ENCODE results near the gene BAHD1.

BAHD1 gene

GRCh38 chr15:40469776-40470390 is 29.1 kb downstream of the BAHD1 start:
- FAIRE-seq, result no peak

- FAIRE-seq, result no peak
These were observed 29.8 kb downstream of the BAHD1 start, which contains the start of gene CHST14 for GRCh38 chr15:40470423-40471104. TSS of gene CHST14 (plus strand) at chr15:40470984. CDS start at chr15:40471214, 230 bp downstream.

GRCh38 chr15:40471105-40471807 is 30.5 kb downstream of the BAHD1 start:
- FAIRE-seq, result no peak

GRCh38 chr15:40471808-40472150 is 31.0 kb downstream of the BAHD1 start:
- FAIRE-seq, result no peak

- no peak for FAIRE-seq
These were observed 31.5 kb downstream of the BAHD1 start for GRCh38 chr15:40472171-40472727.

- FAIRE-seq, result no peak
These were observed 33.8 kb downstream of the BAHD1 start for GRCh38 chr15:40474581-40474980.

GRCh38 chr15:40477642-40478327 is 37.0 kb downstream of the BAHD1 start:
- FAIRE-seq, result no peak

GRCh38 chr15:40479024-40479423 is 38.3 kb downstream of the BAHD1 start:
- FAIRE-seq, result no peak

GRCh38 chr15:40481341-40482074 is 40.8 kb downstream of the BAHD1 start:
- FAIRE-seq, result no peak

- FAIRE-seq, result no peak
These were observed 43.2 kb downstream of the BAHD1 start for GRCh38 chr15:40483919-40484318.

GRCh38 chr15:40486066-40486770 is 45.5 kb downstream of the BAHD1 start:
- FAIRE-seq, result no peak

- FAIRE-seq, result no peak
These were observed 47.3 kb downstream of the BAHD1 start for GRCh38 chr15:40487816-40488682.

- no peak for FAIRE-seq
These were observed 48.8 kb downstream of the BAHD1 start for GRCh38 chr15:40489274-40490175.

GRCh38 chr15:40493089-40493840 is 52.5 kb downstream of the BAHD1 start:
- no peak for FAIRE-seq

GRCh38 chr15:40495516-40495915 is 54.8 kb downstream of the BAHD1 start:
- no peak for FAIRE-seq

- no peak for FAIRE-seq
These were observed 57.7 kb downstream of the BAHD1 start for GRCh38 chr15:40498418-40498817.

- no peak for FAIRE-seq
These were observed 58.1 kb downstream of the BAHD1 start for GRCh38 chr15:40498891-40499290.

GRCh38 chr15:40499931-40500330 is 59.2 kb downstream of the BAHD1 start:
- no peak for FAIRE-seq
